Fibroblast of pulmonary artery (primary cell): ENCODE measurements around the gene LGR4.
"Not testable (repeated sequence)": the region's sequence is repeated elsewhere in the genome, so short reads cannot be mapped to it uniquely, and the experiment has no call there.

Experiments
- DNase-seq: peaks from one replicate; pipeline ENCODE4 v3.0.0-alpha.2; 2010; ENCODE audit warnings: low read depth
- H3K4me3 ChIP-seq: replicated peaks from 2 replicates; pipeline ENCODE4 v1.5.1; 2011; ENCODE audit warnings: low read depth, mild to moderate bottlenecking, control low read depth, low read length, moderate library complexity
- TF ChIP-seq, protein P1 (sequence below): IDR thresholded peaks from 2 replicates; pipeline ENCODE4 v1.5.1; 2011; ENCODE audit warnings: mild to moderate bottlenecking, control low read depth, low read length, inconsistent platforms; ENCODE audit errors: missing control alignments

Gene LGR4

GRCh38 chr11:27339941-27340340 is 132.6 kb downstream of the LGR4 start:
- no peak for DNase-seq
- TF ChIP-seq, protein P1, sequence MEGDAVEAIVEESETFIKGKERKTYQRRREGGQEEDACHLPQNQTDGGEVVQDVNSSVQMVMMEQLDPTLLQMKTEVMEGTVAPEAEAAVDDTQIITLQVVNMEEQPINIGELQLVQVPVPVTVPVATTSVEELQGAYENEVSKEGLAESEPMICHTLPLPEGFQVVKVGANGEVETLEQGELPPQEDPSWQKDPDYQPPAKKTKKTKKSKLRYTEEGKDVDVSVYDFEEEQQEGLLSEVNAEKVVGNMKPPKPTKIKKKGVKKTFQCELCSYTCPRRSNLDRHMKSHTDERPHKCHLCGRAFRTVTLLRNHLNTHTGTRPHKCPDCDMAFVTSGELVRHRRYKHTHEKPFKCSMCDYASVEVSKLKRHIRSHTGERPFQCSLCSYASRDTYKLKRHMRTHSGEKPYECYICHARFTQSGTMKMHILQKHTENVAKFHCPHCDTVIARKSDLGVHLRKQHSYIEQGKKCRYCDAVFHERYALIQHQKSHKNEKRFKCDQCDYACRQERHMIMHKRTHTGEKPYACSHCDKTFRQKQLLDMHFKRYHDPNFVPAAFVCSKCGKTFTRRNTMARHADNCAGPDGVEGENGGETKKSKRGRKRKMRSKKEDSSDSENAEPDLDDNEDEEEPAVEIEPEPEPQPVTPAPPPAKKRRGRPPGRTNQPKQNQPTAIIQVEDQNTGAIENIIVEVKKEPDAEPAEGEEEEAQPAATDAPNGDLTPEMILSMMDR: no peak
- no peak overlapping the region for H3K4me3 ChIP-seq

DNA sequence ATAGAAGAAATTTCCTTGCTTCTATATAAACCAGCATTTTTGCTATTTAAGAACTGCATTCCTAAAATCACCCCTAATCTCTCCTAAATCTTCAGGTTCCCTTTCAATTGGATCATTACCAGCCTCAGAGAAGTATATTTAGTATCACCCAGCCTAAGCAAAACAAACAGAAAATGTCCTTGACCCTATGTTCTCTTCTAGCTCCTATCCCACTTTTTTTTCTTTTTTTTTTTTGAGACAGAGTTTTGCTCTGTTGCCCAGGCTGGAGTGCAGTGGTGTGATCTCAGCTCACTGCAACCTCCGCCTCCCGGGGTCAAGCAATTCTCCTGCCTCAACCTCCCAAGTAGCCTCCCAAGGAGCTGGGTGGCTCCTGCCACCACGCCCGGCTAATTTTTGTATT is 137.8 kb downstream of the LGR4 start:
- not testable (repeated sequence) for H3K4me3 ChIP-seq, DNase-seq

DNA sequence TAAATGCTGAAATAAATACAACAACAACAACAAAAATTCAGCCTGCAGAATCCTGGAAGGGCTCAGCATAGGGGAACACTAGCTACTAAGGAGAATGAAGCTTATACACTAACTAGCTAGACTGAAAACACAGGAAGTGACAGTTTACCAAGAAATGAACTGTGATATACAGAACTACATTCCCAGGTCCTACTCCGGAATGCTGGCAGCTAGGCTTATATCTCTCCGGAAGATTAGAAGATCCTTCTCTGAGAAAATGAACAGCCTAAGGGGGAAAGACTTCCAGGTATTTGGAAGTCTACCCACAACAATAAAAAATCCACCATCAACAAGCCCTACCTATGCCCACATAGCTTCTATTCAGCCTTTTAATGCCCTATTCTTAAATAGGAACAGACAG is 140.6 kb downstream of the LGR4 start:
- TF ChIP-seq, protein P1: no peak
- DNase-seq: peak; percentile 63

GRCh38 chr11:27330633-27331270 is 141.8 kb downstream of the LGR4 start:
- H3K4me3 ChIP-seq: no peak overlapping the region
- no peak for DNase-seq
- TF ChIP-seq, protein P1: no peak

More for the DNA sequence above, 140.6 kb downstream of the LGR4 start:
- no peak overlapping the region for H3K4me3 ChIP-seq

GRCh38 chr11:27329867-27330632 is 142.5 kb downstream of the LGR4 start:
- H3K4me3 ChIP-seq: no peak overlapping the region
- DNase-seq: no peak
- TF ChIP-seq, protein P1: no peak

DNA sequence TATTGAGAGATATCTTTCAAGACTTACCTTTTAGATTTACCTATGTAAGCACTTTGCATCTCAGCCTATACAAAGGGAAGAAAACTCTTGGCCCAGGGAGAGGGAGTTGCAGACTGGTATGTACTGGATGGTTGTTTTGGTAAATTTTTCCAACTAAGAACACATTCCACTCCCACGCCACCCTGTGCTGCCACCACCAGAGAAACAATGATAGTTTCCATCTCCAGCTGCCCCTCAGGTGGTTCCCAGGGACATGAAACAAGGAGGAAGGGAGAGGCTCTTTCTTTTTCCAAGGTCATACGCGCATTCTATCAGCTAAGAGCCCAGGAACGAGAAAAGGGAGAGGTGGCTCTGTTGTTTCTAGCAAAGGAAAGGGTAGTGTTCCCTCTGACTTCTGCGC is 144.0 kb downstream of the LGR4 start:
- TF ChIP-seq, protein P1: no peak
- H3K4me3 ChIP-seq: no peak overlapping the region
- peak; percentile 35 for DNase-seq

- H3K4me3 ChIP-seq, DNase-seq: not testable (repeated sequence)
Observed at GRCh38 chr11:27327064-27327463, 145.5 kb downstream of the LGR4 start.

DNA sequence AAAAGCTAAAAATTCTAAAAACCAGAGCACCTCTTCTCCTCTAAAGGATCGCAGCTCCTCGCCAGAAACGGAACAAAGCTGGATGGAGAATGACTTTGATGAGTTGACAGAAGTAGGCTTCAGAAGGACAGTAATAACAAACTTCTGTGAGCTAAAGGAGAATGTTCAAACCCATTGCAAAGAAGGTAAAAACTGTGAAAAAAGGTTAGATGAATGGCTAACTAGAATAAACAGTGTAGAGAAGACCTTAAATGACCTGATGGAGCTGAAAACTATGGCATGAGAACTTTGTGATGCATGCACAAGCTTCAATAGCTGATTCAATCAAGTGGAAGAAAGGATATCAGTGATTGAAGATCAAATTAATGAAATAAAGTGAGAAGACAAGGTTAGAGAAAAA is 150.4 kb downstream of the LGR4 start:
- not testable (repeated sequence) for DNase-seq, H3K4me3 ChIP-seq

DNA sequence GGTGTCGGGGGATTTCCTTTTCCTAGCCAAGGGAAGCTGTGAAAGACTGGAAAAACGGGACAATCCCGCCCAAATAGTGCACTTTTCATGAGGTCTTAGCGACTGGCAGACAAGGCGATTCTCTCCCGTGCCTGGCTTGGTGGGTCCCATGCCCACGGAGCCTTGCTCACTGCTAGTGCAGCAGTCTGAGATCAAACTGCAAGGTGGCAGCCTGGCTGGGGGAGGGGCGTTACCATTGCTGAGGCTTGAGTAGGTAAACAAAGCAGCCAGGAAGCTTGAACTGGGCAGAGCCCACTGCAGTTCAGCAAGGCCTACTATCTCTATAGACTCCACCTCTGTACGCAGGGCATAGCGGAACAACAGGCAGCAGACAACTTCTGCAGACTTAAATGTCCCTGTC is 151.2 kb downstream of the LGR4 start:
- not testable (repeated sequence) for H3K4me3 ChIP-seq, DNase-seq
